ENCODE results near the gene SPATA6.

SPATA6 gene

DNA sequence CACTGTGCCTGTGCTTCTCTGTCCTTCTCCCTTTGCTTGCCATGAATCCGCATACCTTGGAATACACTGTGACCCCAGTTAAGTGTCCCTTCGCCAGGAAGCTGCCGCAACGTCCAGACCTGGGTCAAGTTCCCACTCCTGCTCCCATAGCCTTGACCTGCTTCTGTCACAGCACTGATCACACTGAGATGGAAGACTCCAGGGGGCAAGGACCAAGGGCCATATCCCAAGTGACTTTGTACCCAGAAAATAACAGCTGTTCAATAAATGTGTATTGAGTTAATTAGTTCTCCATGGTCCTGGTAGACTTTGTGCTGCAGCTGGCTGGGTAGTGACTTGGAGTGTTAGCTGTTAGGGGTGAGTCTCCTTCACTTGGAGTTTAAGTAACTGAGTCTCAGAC, 223.6 kb downstream of the SPATA6 start:
- no peak for DNase-seq

DNA sequence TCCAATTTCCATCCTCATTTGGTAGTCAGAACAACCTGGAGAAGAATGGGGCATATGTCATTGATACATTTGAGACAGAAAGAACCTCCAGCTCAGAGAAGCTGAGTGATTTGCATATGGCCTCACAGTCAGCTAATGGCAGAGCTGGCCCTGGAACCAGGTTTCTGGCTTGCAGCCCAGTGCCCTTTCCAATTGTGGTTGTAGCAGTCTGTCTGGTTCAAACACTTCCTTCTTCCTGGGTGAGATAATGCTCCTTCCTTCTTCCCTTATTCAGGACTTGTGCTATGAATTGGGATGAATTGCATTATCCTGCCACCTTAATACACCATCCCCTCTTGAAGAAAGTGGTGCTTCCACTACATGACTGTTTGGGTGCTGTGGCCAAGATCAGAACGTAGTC, 225.3 kb downstream of the SPATA6 start:
- no peak for DNase-seq

Measured in SW 1271 (cell line).